Suprapubic skin (tissue), 4 donors: ENCODE data around the gene NCAPD3.

ENCODE experiments used
- POLR2A ChIP-seq, 2 donors: fragments of 450-650 bp; IDR thresholded peaks; one replicate each; pipeline ENCODE4 v1.6.1; 2017; ENCODE audit warnings: antibody characterized with exemption in 2 of 2, mild to moderate bottlenecking in 2 of 2, moderate library complexity in 2 of 2
- POLR2AphosphoS5 ChIP-seq, 3 donors: sonication (generic); formaldehyde crosslinking; IDR thresholded peaks; one replicate each; pipeline ENCODE4 v1.6.1; 2017; ENCODE audit warnings: antibody characterized with exemption in 3 of 3
- TF ChIP-seq, protein P1 (sequence below), 2 donors: fragments of 200-600 bp in 1 of 2; fragments of 450-650 bp in 1 of 2; sonication (generic) in 1 of 2; IDR thresholded peaks; one replicate each; pipeline ENCODE4 v1.5.1; 2016 to 2019; ENCODE audit warnings: antibody characterized with exemption in 2 of 2, mild to moderate bottlenecking in 1 of 2, moderate library complexity in 1 of 2

- TF ChIP-seq POLR2A (IDR thresholded peaks at IDR 0.05), result no peak
- TF ChIP-seq, protein P1, sequence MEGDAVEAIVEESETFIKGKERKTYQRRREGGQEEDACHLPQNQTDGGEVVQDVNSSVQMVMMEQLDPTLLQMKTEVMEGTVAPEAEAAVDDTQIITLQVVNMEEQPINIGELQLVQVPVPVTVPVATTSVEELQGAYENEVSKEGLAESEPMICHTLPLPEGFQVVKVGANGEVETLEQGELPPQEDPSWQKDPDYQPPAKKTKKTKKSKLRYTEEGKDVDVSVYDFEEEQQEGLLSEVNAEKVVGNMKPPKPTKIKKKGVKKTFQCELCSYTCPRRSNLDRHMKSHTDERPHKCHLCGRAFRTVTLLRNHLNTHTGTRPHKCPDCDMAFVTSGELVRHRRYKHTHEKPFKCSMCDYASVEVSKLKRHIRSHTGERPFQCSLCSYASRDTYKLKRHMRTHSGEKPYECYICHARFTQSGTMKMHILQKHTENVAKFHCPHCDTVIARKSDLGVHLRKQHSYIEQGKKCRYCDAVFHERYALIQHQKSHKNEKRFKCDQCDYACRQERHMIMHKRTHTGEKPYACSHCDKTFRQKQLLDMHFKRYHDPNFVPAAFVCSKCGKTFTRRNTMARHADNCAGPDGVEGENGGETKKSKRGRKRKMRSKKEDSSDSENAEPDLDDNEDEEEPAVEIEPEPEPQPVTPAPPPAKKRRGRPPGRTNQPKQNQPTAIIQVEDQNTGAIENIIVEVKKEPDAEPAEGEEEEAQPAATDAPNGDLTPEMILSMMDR (IDR thresholded peaks at IDR 0.05), result no peak
- TF ChIP-seq POLR2AphosphoS5 (IDR thresholded peaks at IDR 0.05), result no peak
Measured at GRCh38 chr11:134199531-134199930, 24.2 kb downstream of the NCAPD3 start.
